ENCODE measurements around the gene PHAF1.

Gene PHAF1

GRCh38 chr16:67170949-67171649, 61.4 kb downstream of the PHAF1 start:
- Histone ChIP-seq H2BK5ac (ENCODE audit: low read depth, low read length, poor library complexity, severe bottlenecking) (no peak overlapping the region), H3K9ac (ENCODE audit: low read length) (peak overlapping the region; percentile 82), H3K4ac (ENCODE audit: low read depth in 1 of 2, low read length in 2 of 2) (peak overlapping the region; percentile 94 to 97), H3K36me3 (ENCODE audit: control insufficient read depth in 1 of 2, insufficient read depth in 2 of 2, low read depth in 1 of 2, low read length in 2 of 2) (peaks cover 0 to 14% of the 10 kb centered on the region in 2 experiments), H3K4me1 (ENCODE audit: control insufficient read depth, insufficient read depth, low read depth, low read length) (peaks cover 36% of the 10 kb centered on the region), H4K8ac (ENCODE audit: low read length) (peak overlapping the region; percentile 87), H3K4me2 (ENCODE audit: low read length, poor library complexity, severe bottlenecking) (peak overlapping the region; percentile 60), H3K18ac (ENCODE audit: low read depth in 1 of 2, low read length in 2 of 2) (peak overlapping the region; percentile 93), H3K14ac (ENCODE audit: low read length in 2 of 2) (peak overlapping the region in 1 of 2 experiments; percentile 69), H2BK120ac (ENCODE audit: low read depth, low read length) (peak overlapping the region; percentile 93), H3K27me3 (ENCODE audit: control insufficient read depth in 1 of 2, insufficient read depth in 1 of 2, low read length in 2 of 2) (peaks cover 6 to 30% of the 10 kb centered on the region in 2 experiments), H3K9me3 (ENCODE audit: control insufficient read depth, low read length) (no peaks in the 10 kb centered on the region), H4K91ac (ENCODE audit: low read length) (peak overlapping the region; percentile 93), H2BK12ac (ENCODE audit: low read length in 2 of 2) (peak overlapping the region; percentile 56 to 75), H3K79me1 (replicated peaks; ENCODE audit: low read length, poor library complexity, severe bottlenecking) (peaks cover 6% of the 10 kb centered on the region), H2BK15ac (ENCODE audit: low read depth, poor library complexity, severe bottlenecking) (peak overlapping the region; percentile 89), H3K4me3 (ENCODE audit: insufficient read depth in 1 of 2, low read depth in 1 of 2, low read length in 2 of 2) (peak overlapping the region; percentile 42 to 69), H3K27ac (ENCODE audit: low read length, poor library complexity, severe bottlenecking) (peak overlapping the region; percentile 74), H2AFZ (ENCODE audit: low read depth, low read length) (no peak overlapping the region), H2AK5ac (ENCODE audit: low read length, severe bottlenecking) (peak overlapping the region; percentile 3), H3K23ac (ENCODE audit: low read length in 2 of 2) (no peak overlapping the region)
- 48% methylated on average over 14 of the region's 14 CpGs for WGBS
- DNase-seq, result peak; percentile 70

- H3K4me1 ChIP-seq (ENCODE audit: control insufficient read depth, insufficient read depth, low read depth, low read length), result peaks cover 43% of the 10 kb centered on the region
- H3K14ac ChIP-seq (ENCODE audit: low read length in 2 of 2), result peak overlapping the region in 1 of 2 experiments; percentile 18
- peak overlapping the region; percentile 10 for H4K8ac ChIP-seq (ENCODE audit: low read length)
- peak overlapping the region; percentile 80 for H3K9ac ChIP-seq (ENCODE audit: low read length)
- peak overlapping the region; percentile 90 for H3K4me2 ChIP-seq (ENCODE audit: low read length, poor library complexity, severe bottlenecking)
- H3K36me3 ChIP-seq (ENCODE audit: control insufficient read depth in 1 of 2, insufficient read depth in 2 of 2, low read depth in 1 of 2, low read length in 2 of 2), result peaks cover 0 to 19% of the 10 kb centered on the region in 2 experiments
- peaks cover 0 to 8% of the 10 kb centered on the region in 2 experiments for H3K27me3 ChIP-seq (ENCODE audit: control insufficient read depth in 1 of 2, insufficient read depth in 1 of 2, low read length in 2 of 2)
- H3K18ac ChIP-seq (ENCODE audit: low read depth in 1 of 2, low read length in 2 of 2), result peak overlapping the region in 1 of 2 experiments; percentile 67
- no peak overlapping the region for H2BK120ac ChIP-seq (ENCODE audit: low read depth, low read length)
- no peak overlapping the region for H4K91ac ChIP-seq (ENCODE audit: low read length)
- peak overlapping the region in 1 of 2 experiments; percentile 69 for H3K4ac ChIP-seq (ENCODE audit: low read depth in 1 of 2, low read length in 2 of 2)
- peak overlapping the region; percentile 55 for H2AFZ ChIP-seq (ENCODE audit: low read depth, low read length)
- peak overlapping the region; percentile 45 for H2AK5ac ChIP-seq (ENCODE audit: low read length, severe bottlenecking)
- DNase-seq, result no peak
- peak overlapping the region; percentile 10 for H3K27ac ChIP-seq (ENCODE audit: low read length, poor library complexity, severe bottlenecking)
- H3K79me1 ChIP-seq (replicated peaks; ENCODE audit: low read length, poor library complexity, severe bottlenecking), result peaks cover 9% of the 10 kb centered on the region
- H2BK15ac ChIP-seq (ENCODE audit: low read depth, poor library complexity, severe bottlenecking), result no peak overlapping the region
- no peak overlapping the region for H3K23ac ChIP-seq (ENCODE audit: low read length in 2 of 2)
- H2BK5ac ChIP-seq (ENCODE audit: low read depth, low read length, poor library complexity, severe bottlenecking), result no peak overlapping the region
- peak overlapping the region in 1 of 2 experiments; percentile 45 for H2BK12ac ChIP-seq (ENCODE audit: low read length in 2 of 2)
- 85% methylated on average over 1 of the region's 1 CpG for WGBS
- peak overlapping the region in 1 of 2 experiments; percentile 82 for H3K4me3 ChIP-seq (ENCODE audit: insufficient read depth in 1 of 2, low read depth in 1 of 2, low read length in 2 of 2)
- H3K9me3 ChIP-seq (ENCODE audit: control insufficient read depth, low read length), result no peaks in the 10 kb centered on the region
Measured at GRCh38 chr16:67173323-67173722, 63.6 kb downstream of the PHAF1 start.

- Histone ChIP-seq H4K91ac (ENCODE audit: low read length) (peak overlapping the region; percentile 75), H3K9me3 (ENCODE audit: control insufficient read depth, low read length) (no peaks in the 10 kb centered on the region), H3K9ac (ENCODE audit: low read length) (peak overlapping the region; percentile 80), H3K4me1 (ENCODE audit: control insufficient read depth, insufficient read depth, low read depth, low read length) (peaks cover 43% of the 10 kb centered on the region), H3K14ac (ENCODE audit: low read length in 2 of 2) (peak overlapping the region in 1 of 2 experiments; percentile 13), H2BK120ac (ENCODE audit: low read depth, low read length) (peak overlapping the region; percentile 81), H3K36me3 (ENCODE audit: control insufficient read depth in 1 of 2, insufficient read depth in 2 of 2, low read depth in 1 of 2, low read length in 2 of 2) (peaks cover 0 to 19% of the 10 kb centered on the region in 2 experiments), H2AK5ac (ENCODE audit: low read length, severe bottlenecking) (no peak overlapping the region), H3K4me3 (ENCODE audit: insufficient read depth in 1 of 2, low read depth in 1 of 2, low read length in 2 of 2) (peak overlapping the region; percentile 58 to 82), H3K27ac (ENCODE audit: low read length, poor library complexity, severe bottlenecking) (peak overlapping the region; percentile 40), H3K23ac (ENCODE audit: low read length in 2 of 2) (no peak overlapping the region), H2BK15ac (ENCODE audit: low read depth, poor library complexity, severe bottlenecking) (peak overlapping the region; percentile 60), H3K18ac (ENCODE audit: low read depth in 1 of 2, low read length in 2 of 2) (peak overlapping the region; percentile 67 to 92), H2AFZ (ENCODE audit: low read depth, low read length) (peak overlapping the region; percentile 55), H3K4ac (ENCODE audit: low read depth in 1 of 2, low read length in 2 of 2) (peak overlapping the region; percentile 40 to 69), H4K8ac (ENCODE audit: low read length) (peak overlapping the region; percentile 83), H3K4me2 (ENCODE audit: low read length, poor library complexity, severe bottlenecking) (peak overlapping the region; percentile 90), H3K27me3 (ENCODE audit: control insufficient read depth in 1 of 2, insufficient read depth in 1 of 2, low read length in 2 of 2) (peaks cover 0 to 1% of the 10 kb centered on the region in 2 experiments), H2BK5ac (ENCODE audit: low read depth, low read length, poor library complexity, severe bottlenecking) (no peak overlapping the region), H3K79me1 (replicated peaks; ENCODE audit: low read length, poor library complexity, severe bottlenecking) (peaks cover 7% of the 10 kb centered on the region), H2BK12ac (ENCODE audit: low read length in 2 of 2) (peak overlapping the region in 1 of 2 experiments; percentile 45)
- peak; percentile 90 for DNase-seq
- WGBS, result 3% methylated on average over 62 of the region's 71 CpGs
Measured at GRCh38 chr16:67173808-67174705, 64.3 kb downstream of the PHAF1 start.
